Pancreas (tissue), 10 donors: Measurements from ENCODE around the gene DDC. TPM values are rescaled to one million over a fixed set of nuclear protein-coding genes. Genes with fewer than 3 reads are reported as not detected.
"Not testable (repeated sequence)": the region's sequence is repeated elsewhere in the genome, so short reads cannot be mapped to it uniquely, and the experiment has no call there.

Source experiments
- ATAC-seq, 4 donors: fragments of 200-7000 bp; cut with Tn5 transposase; one replicate each; pipeline versions ENCODE4 v1.8.0 to v1.9.1; 2020; ENCODE audit warnings: mild to moderate bottlenecking in 4 of 4, moderate library complexity in 4 of 4
- DNase-seq, 6 donors: peaks; one replicate each; pipeline ENCODE4 v3.0.0-alpha.2; 2020
- FAIRE-seq: peaks from 2 replicates; lab custom pipeline; 2012; peaks lifted over from hg19 to GRCh38; lab: Jason Lieb, UNC
- H3K27ac ChIP-seq, 4 donors: fragments of 200-600 bp; sonication (generic); 1 replicate in 3 of 4; 2 replicates in 1 of 4; pipeline versions ENCODE4 v1.5.0 to v1.8.0; 2020
- H3K27me3 ChIP-seq, 4 donors: fragments of 200-600 bp; one replicate each; pipeline ENCODE4 v1.8.0; 2021
- H3K36me3 ChIP-seq, 3 donors: fragments of 200-600 bp; sonication (generic) in 1 of 3; one replicate each; pipeline versions ENCODE4 v1.5.0 to v1.8.0; 2020 to 2021
- H3K4me1 ChIP-seq, 3 donors: fragments of 200-600 bp; one replicate each; pipeline ENCODE4 v1.8.0; 2021
- H3K4me3 ChIP-seq, 4 donors: fragments of 200-600 bp; sonication (generic) in 2 of 4; one replicate each; pipeline versions ENCODE4 v1.5.0 to v1.8.0; 2020 to 2021
- H3K9me3 ChIP-seq, 4 donors: fragments of 200-600 bp; one replicate each; pipeline ENCODE4 v1.8.0; 2021
- CTCF ChIP-seq, 4 donors: fragments of 200-600 bp; sonication (generic) in 3 of 4; IDR thresholded peaks; one replicate each; pipeline versions ENCODE4 v1.5.0 to v1.8.0; 2021; ENCODE audit warnings: antibody characterized with exemption in 4 of 4
- WGBS, 2 donors: extraction: QIAGEN DNeasy Blood & Tissue Kit; methylation state at CpG; one replicate each; pipeline ENCODE4 v1.1.7; 2013; 5-methylcytosine and 5-hydroxymethylcytosine counted together
- intact Hi-C, 3 donors: fragments of 100-400 bp; cut with DNase I; formaldehyde crosslinking; loops; one replicate each; pipeline versions ENCODE4 v1.11.1 to v1.14.2; 2022
- polyA plus RNA-seq, 2 donors: library from polyadenylated mRNA; stranded (reverse); fragments of 200-250 nt; gene quantifications; one replicate each; pipeline ENCODE4 v1.2.3, GENCODE V29; 2013
- total RNA-seq, 6 donors: library from RNA; stranded (reverse); fragmentation: NEBNext Ultra II Directional in 4 of 6; extraction: Animal tissue kit (Norgen Biotek cat#: 25700) in 4 of 6; gene quantifications; one replicate each; pipeline versions ENCODE4 v1.2.1 to v1.2.4, GENCODE V29; 2021 to 2023
- donor health status: healthy with polysubstance abuse.
- donor health status: DM: no; HTN: no; CAD: no; lungs with moderate emphysema.
- donor health status: DM: no; HTN: no; CAD: no.
- donor health status: control.
- donor health status: control.
- donor health status: Bipolar disorder and iron deficiency.
- donor health status: DM: yes; HTN: yes; CAD: no.
- donor health status: DM: no; HTN: no; CAD: no.
- donor health status: DM: no; HTN: no; CAD: no.
- donor health status: DM: yes; HTN: yes; CAD: no.

The DDC gene
- total and polyA plus RNA-seq, 8 donors: 2.7 to 25.2 (median 12.0) TPM

DNA sequence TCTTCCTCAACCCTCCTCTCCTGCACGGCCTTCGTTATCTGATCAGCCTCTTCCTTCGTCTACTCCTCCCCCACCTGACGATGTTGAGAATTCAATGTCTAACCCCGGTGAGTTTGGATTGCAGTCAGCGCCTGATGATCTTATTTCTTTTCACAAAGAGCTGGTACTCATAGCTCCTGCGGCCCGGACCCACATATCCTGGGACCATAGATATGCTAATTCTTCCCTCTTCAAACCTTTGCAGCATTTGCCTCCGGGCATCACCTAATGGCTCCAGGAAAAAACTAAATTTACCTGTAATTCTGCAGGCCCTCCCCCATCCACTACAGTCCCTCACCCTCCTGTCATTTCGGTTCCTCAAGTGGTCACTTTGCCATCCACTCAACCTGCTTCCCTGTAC lies 12.4 kb upstream of the DDC start:
- H3K4me3 ChIP-seq: no peak overlapping the region
- ATAC-seq (no peak), FAIRE-seq (no peak), DNase-seq (no peak)
- WGBS, 2 donors: 95 to 96% methylated on average over 10 of the region's 10 CpGs
- H3K36me3 ChIP-seq: no peaks in the 10 kb centered on the region
- H3K27me3 ChIP-seq: no peaks in the 10 kb centered on the region
- H3K27ac ChIP-seq: no peak overlapping the region
- intact Hi-C loops: no loop called here
- no peaks in the 10 kb centered on the region for H3K4me1 ChIP-seq
- TF ChIP-seq CTCF (IDR thresholded peaks at IDR 0.05): no peak
- no peaks in the 10 kb centered on the region for H3K9me3 ChIP-seq

DNA sequence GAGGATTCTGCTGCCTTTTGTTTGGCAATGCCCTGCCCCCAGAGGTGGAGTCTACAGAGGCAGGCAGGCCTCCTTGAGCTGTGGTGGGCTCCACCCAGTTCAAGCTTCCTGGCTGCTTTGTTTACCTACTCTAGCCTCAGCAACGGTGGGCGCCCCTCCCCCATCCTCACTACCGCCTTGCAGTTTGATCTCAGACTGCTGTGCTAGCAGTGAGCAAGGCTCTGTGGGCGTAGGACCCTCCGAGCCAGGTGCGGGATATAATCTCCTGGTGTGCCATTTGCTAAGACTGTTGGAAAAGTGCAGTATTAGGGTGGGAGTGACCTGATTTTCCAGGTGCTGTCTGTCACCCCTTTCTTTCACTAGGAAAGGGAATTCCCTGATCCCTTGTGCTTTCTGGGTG lies 11.2 kb upstream of the DDC start:
- H3K9me3 ChIP-seq, H3K27me3 ChIP-seq, DNase-seq, ATAC-seq, intact Hi-C loops, H3K27ac ChIP-seq, FAIRE-seq, H3K36me3 ChIP-seq, H3K4me3 ChIP-seq, H3K4me1 ChIP-seq: not testable (repeated sequence)
- WGBS, 2 donors: 71 to 77% methylated on average over 6 of the region's 6 CpGs

DNA sequence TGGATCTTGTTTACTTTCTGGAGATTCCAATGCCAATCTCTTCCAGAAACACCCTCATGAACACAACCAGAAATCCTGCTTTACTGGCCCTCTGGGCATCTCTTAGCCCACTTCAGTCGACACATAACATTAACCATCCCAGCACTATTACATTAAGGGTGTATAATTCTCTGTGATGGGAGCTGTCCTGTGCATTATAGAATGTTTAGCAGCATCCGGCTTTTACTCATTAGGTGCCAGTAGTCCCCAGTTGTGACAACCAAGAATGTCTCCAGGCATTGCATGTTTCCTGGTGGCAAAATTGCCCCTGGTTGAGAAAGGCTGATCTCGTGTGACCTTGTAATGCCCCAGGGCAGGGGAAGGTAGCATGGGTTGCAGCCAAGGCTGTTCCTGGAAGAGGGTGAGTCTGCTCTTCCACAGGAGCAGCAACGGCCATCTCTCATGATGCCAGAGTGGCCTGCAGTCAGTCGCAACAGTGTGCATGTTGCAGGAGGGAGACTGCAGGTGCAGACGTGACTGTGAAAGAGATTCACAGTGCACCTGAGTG lies 2.6 kb upstream of the DDC start:
- 89 to 90% methylated on average over 6 of the region's 6 CpGs for WGBS, 2 donors
- Histone ChIP-seq H3K27me3 (no peaks in the 10 kb centered on the region), H3K27ac (no peak overlapping the region), H3K4me1 (peaks cover 7 to 19% (median 9%) of the 10 kb centered on the region in 3 donors), H3K9me3 (no peaks in the 10 kb centered on the region), H3K4me3 (no peak overlapping the region), H3K36me3 (no peaks in the 10 kb centered on the region)
- TF ChIP-seq CTCF (IDR thresholded peaks at IDR 0.05): no peak
- no peak for ATAC-seq
- no peak for FAIRE-seq
- intact Hi-C loops: no loop called here
- DNase-seq: no peak

- WGBS, 2 donors: 82 to 83% methylated on average over 5 of the region's 5 CpGs
- peaks cover 7 to 19% (median 9%) of the 10 kb centered on the region in 3 donors for H3K4me1 ChIP-seq
- intact Hi-C loops: no loop called here
- peak in 2 of 4 donors; percentile 7 to 10 for ATAC-seq
- no peaks in the 10 kb centered on the region for H3K9me3 ChIP-seq
- H3K27ac ChIP-seq: peak overlapping the region in 2 of 4 donors; percentile 3 to 22
- no peak for FAIRE-seq
- no peak for TF ChIP-seq CTCF (IDR thresholded peaks at IDR 0.05)
- H3K27me3 ChIP-seq: no peaks in the 10 kb centered on the region
- no peak for DNase-seq
- no peak overlapping the region for H3K4me3 ChIP-seq
- no peaks in the 10 kb centered on the region for H3K36me3 ChIP-seq
Observed at GRCh38 chr7:50565977-50566376, 772 bp upstream of the DDC start.

DNA sequence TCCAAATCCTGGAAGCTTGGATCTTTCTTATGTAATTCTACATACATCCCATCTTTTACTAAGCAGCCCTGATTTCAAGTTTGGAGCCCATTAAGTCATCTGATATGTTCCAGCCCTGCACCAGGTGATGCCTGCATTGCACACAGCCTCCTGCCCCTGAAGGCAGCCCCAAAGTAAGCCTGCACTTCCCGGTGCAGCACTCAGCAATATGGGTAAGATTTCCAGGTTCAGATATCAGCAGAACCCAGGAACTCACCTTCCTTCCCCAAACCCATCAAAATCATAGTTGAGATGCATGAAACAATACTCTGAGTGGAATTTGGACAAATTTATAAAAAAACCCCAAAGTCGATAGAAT lies 333 bp upstream of the DDC start:
- FAIRE-seq (no peak), ATAC-seq (peak; percentile 49 to 65 (median 56)), DNase-seq (no peak)
- H3K36me3 ChIP-seq: no peaks in the 10 kb centered on the region
- H3K27me3 ChIP-seq: no peaks in the 10 kb centered on the region
- no peak for TF ChIP-seq CTCF (IDR thresholded peaks at IDR 0.05)
- WGBS, 2 donors: 27 to 33% methylated on average over 2 of the region's 2 CpGs
- peaks cover 7 to 19% (median 9%) of the 10 kb centered on the region in 3 donors for H3K4me1 ChIP-seq
- H3K4me3 ChIP-seq: no peak overlapping the region
- H3K9me3 ChIP-seq: no peaks in the 10 kb centered on the region
- intact Hi-C loops: no loop called here
- peak overlapping the region in 2 of 4 donors; percentile 3 to 22 for H3K27ac ChIP-seq
